SK-N-SH treated with all-trans-retinoic acid at 6 μM for 48 hours (cell line): ENCODE results near the gene NUDT1.

Experiments used
- CREB5 ChIP-seq: fragments of 250-450 bp; sonication (Bioruptor Pico); IDR thresholded peaks from 2 replicates; pipeline ENCODE4 v1.5.1; 2020; ENCODE audit warnings: low read depth, mild to moderate bottlenecking, moderate library complexity
- ISL1 ChIP-seq: fragments of 250-450 bp; sonication (Bioruptor Pico); IDR thresholded peaks from 2 replicates; pipeline ENCODE4 v2.1.2; 2022; ENCODE audit warnings: mild to moderate bottlenecking, moderate library complexity
- PATZ1 ChIP-seq: fragments of 250-450 bp; sonication (Bioruptor Pico); IDR thresholded peaks from 2 replicates; pipeline ENCODE4 v1.8.0; 2020; ENCODE audit warnings: mild to moderate bottlenecking, moderate library complexity, borderline replicate concordance
- RARB ChIP-seq: fragments of 250-450 bp; sonication (Bioruptor Pico); IDR thresholded peaks from 2 replicates; pipeline ENCODE4 v1.8.0; 2021; ENCODE audit warnings: mild to moderate bottlenecking, moderate library complexity
- SNAI2 ChIP-seq: fragments of 250-450 bp; sonication (Bioruptor Pico); IDR thresholded peaks from 2 replicates; pipeline ENCODE4 v1.5.0; 2020; ENCODE audit warnings: mild to moderate bottlenecking, moderate library complexity
- TCF4 ChIP-seq: fragments of 250-450 bp; sonication (Bioruptor Pico); IDR thresholded peaks from 2 replicates; pipeline ENCODE4 v1.8.0; 2021; ENCODE audit warnings: mild to moderate bottlenecking, moderate library complexity, borderline replicate concordance
- TOX ChIP-seq: fragments of 250-450 bp; sonication (Bioruptor Pico); IDR thresholded peaks from 2 replicates; pipeline ENCODE4 v1.8.0; 2021; ENCODE audit warnings: mild to moderate bottlenecking, moderate library complexity, borderline replicate concordance
- ZFP30 ChIP-seq: fragments of 450-650 bp; formaldehyde crosslinking; IDR thresholded peaks from 2 replicates; pipeline ENCODE4 v1.5.0; 2022; ENCODE audit warnings: mild to moderate bottlenecking, moderate library complexity

DNA sequence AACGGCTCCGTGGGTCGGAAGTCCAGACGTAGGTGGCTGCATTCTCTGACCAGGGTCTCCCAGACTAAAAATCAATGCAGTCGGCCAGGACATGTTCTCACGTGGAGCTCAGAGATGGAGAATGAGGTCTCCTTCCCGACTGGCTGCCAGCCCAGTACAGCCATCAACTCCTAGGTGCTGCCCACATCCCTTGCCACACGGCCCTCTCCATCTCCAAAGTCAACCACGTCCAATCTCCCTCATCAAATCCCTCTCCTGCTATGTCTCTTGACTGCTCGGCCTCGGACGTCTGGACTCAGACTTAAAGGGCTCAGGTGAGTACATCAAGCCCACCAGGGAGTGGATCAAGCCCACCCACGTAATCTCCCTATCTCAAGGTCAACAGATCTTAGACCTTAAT lies 16.2 kb upstream of the NUDT1 start:
- TF ChIP-seq PATZ1 (CRISPR knock-in tag) (no peak), RARB (CRISPR knock-in tag) (no peak), ZFP30 (CRISPR knock-in tag) (no peak), TCF4 (CRISPR knock-in tag) (no peak), SNAI2 (CRISPR knock-in tag) (no peak), CREB5 (CRISPR knock-in tag) (no peak), TOX (CRISPR knock-in tag) (no peak), ISL1 (CRISPR knock-in tag) (no peak)
